GM12878 (cell line): ENCODE results near the gene NBEA. TPM values are rescaled to one million over a fixed set of nuclear protein-coding genes. Genes with fewer than 3 reads are reported as not detected.

Source experiments
- ATAC-seq: fragments of 200-7000 bp; cut with Tn5 transposase; 3 replicates; pipeline ENCODE4 v1.9.1; 2020; ENCODE audit warnings: mild to moderate bottlenecking, moderate library complexity
- BruUV-seq: library from RNA; stranded (reverse); fragments of 400-500 nt; replicated peaks from 2 replicates; lab custom pipeline; 2021; lab: Mats Ljungman, UMichigan
- CTCF ChIA-PET: fragments of 300-600 bp; sonication (Branson Sonifier 250); formaldehyde crosslinking; extraction: SDS; loops from one replicate; lab custom pipeline; 2021; ENCODE audit warnings: inconsistent platforms; lab: Yijun Ruan, JAX
- POLR2A ChIA-PET: fragments of 350-600 bp; formaldehyde crosslinking; extraction: SDS; loops from one replicate; lab custom pipeline; 2021; ENCODE audit warnings: inconsistent platforms; lab: Charles Lee
- RAD21 ChIA-PET: fragments of 300-600 bp; sonication (Branson Sonifier 250); formaldehyde crosslinking; loops from one replicate; lab custom pipeline; 2023; ENCODE audit warnings: antibody characterized with exemption; ENCODE audit not compliant: unreplicated experiment; lab: Charles Lee
- SMC1A ChIA-PET: fragments of 300-600 bp; sonication (Branson Sonifier 250); formaldehyde crosslinking; loops from one replicate; lab custom pipeline; 2023; ENCODE audit not compliant: unreplicated experiment, uncharacterized antibody; lab: Charles Lee
- DNase-seq: peaks from one replicate; pipeline ENCODE4 v3.0.0-alpha.2; 2011; ENCODE audit warnings: low read depth, low spot score
- FAIRE-seq: peaks from 3 replicates; lab custom pipeline; 2011; peaks lifted over from hg19 to GRCh38; lab: Jason Lieb, UNC
- H2AFZ ChIP-seq: 2 replicates; pipeline ENCODE4 v1.6.0; 2011; ENCODE audit warnings: low read depth, low read length, control low read depth; ENCODE audit not compliant: control insufficient read depth
- H3K27ac ChIP-seq: 2 replicates; pipeline ENCODE4 v1.5.1; 2011; ENCODE audit warnings: control low read depth; ENCODE audit not compliant: control insufficient read depth, insufficient read depth
- H3K27me3 ChIP-seq, 2 experiments: replicated peaks in 1 of 2; 2 replicates each; pipeline versions ENCODE4 v1.6.0 to v1.6.1; 2011; ENCODE audit warnings: low read length in 1 of 2; ENCODE audit not compliant: control insufficient read depth in 2 of 2, insufficient read depth in 2 of 2
- H3K36me3 ChIP-seq, 2 experiments: 2 replicates each; pipeline ENCODE4 v1.5.1; 2011; ENCODE audit warnings: low read length in 1 of 2; ENCODE audit not compliant: control insufficient read depth in 2 of 2, insufficient read depth in 2 of 2
- H3K4me1 ChIP-seq: 2 replicates; pipeline ENCODE4 v1.6.1; 2011; ENCODE audit warnings: mild to moderate bottlenecking, low read length, moderate library complexity, mixed read lengths; ENCODE audit not compliant: control insufficient read depth, insufficient read depth
- H3K4me2 ChIP-seq: 2 replicates; pipeline ENCODE4 v1.6.0; 2011; ENCODE audit warnings: control low read depth; ENCODE audit not compliant: control insufficient read depth, insufficient read depth
- H3K4me3 ChIP-seq: fragments of 200-600 bp; sonication (generic); 2 replicates; pipeline ENCODE4 v1.5.1; 2016
- H3K79me2 ChIP-seq: 2 replicates; pipeline ENCODE4 v1.6.0; 2011; ENCODE audit warnings: low read length; ENCODE audit not compliant: control insufficient read depth, insufficient read depth
- H3K9ac ChIP-seq: 2 replicates; pipeline ENCODE4 v1.8.0; 2011; ENCODE audit warnings: low read length, control low read depth, mixed read lengths; ENCODE audit not compliant: control insufficient read depth, insufficient read depth
- H3K9me3 ChIP-seq: replicated peaks from 3 replicates; pipeline ENCODE4 v1.5.1; 2011; ENCODE audit warnings: mild to moderate bottlenecking, low read length; ENCODE audit not compliant: control insufficient read depth, insufficient read depth
- H4K20me1 ChIP-seq: 2 replicates; pipeline ENCODE4 v1.6.0; 2011; ENCODE audit not compliant: control insufficient read depth, insufficient read depth
- ASH2L ChIP-seq: fragments of 300-600, 200-600 bp; sonication (generic); IDR thresholded peaks from 2 replicates; pipeline ENCODE4 v1.6.1; 2017; ENCODE audit warnings: low read depth, mild to moderate bottlenecking, borderline replicate concordance
- PAX8 ChIP-seq: fragments of 450-650 bp; IDR thresholded peaks from 2 replicates; pipeline ENCODE4 v1.6.1; 2017; ENCODE audit warnings: mild to moderate bottlenecking, moderate library complexity
- POLR2AphosphoS2 ChIP-seq: IDR thresholded peaks from 2 replicates; pipeline ENCODE4 v1.6.1; 2011; ENCODE audit warnings: low read depth, mild to moderate bottlenecking, low read length, improper control_type of control experiment, moderate library complexity
- SIN3A ChIP-seq: IDR thresholded peaks from 2 replicates; pipeline ENCODE4 v1.6.1; 2012; ENCODE audit warnings: low read depth, low read length, improper control_type of control experiment
- SIX5 ChIP-seq: IDR thresholded peaks from 2 replicates; pipeline ENCODE4 v1.6.1; 2011; ENCODE audit warnings: mild to moderate bottlenecking, low read depth, low read length, moderate library complexity; ENCODE audit not compliant: severe bottlenecking
- SUZ12 ChIP-seq: fragments of 200-600 bp; sonication (generic); IDR thresholded peaks from one replicate; pipeline ENCODE4 v1.6.1; 2018; ENCODE audit warnings: antibody characterized with exemption, mild to moderate bottlenecking; ENCODE audit not compliant: unreplicated experiment
- in situ Hi-C: fragments of 300-500 bp; cut with MboI; formaldehyde crosslinking; loops from 9 replicates; pipeline ENCODE4 v1.14.3; 2018; ENCODE audit warnings: mixed read lengths
- intact Hi-C: fragments of 100-400 bp; cut with micrococcal nuclease; formaldehyde crosslinking; loops from one replicate; pipeline ENCODE4 v1.14.2; 2022; ENCODE audit not compliant: unreplicated experiment
- polyA plus RNA-seq, 11 experiments: library from polyadenylated mRNA; depleted of rRNA in 4 of 11; unstranded in 6 of 11; stranded (reverse) in 5 of 11; fragments of >200 nt; fragmentation: Nextera tagmentation in 4 of 11; fragmentation: Illumina TruSeq in 1 of 11; extraction: Ambion mirVana in 4 of 11; extraction: Trizol in 1 of 11; gene quantifications; 1 replicate in 1 of 11; 2 replicates in 10 of 11; pipeline versions ENCODE4 v1.2.1 to v1.2.3, GENCODE V29; 2011 to 2016; ENCODE audit warnings: inconsistent platforms in 2 of 11, missing spikeins in 2 of 11, low read depth in 1 of 11
- total RNA-seq, 4 experiments: library from RNA; depleted of rRNA in 3 of 4; stranded (reverse); fragments of >200 nt in 3 of 4; fragmentation: Illumina TruSeq in 1 of 4; extraction: Trizol in 1 of 4; gene quantifications; 2 replicates each; pipeline versions ENCODE4 v1.2.1 to v1.2.3, GENCODE V29; 2013 to 2021
- TF ChIP-seq, protein P1 (sequence below): fragments of 150-350 bp; IDR thresholded peaks from 2 replicates; pipeline ENCODE4 v1.6.1; 2014; ENCODE audit warnings: mild to moderate bottlenecking, low read depth, low read length

The NBEA gene
- total and polyA plus RNA-seq, 10 of the 15 experiments (the other 5 are each of a cell fraction or from before 2014, with no cell fraction given): 0.23 to 3.6 (median 0.55) TPM

DNA sequence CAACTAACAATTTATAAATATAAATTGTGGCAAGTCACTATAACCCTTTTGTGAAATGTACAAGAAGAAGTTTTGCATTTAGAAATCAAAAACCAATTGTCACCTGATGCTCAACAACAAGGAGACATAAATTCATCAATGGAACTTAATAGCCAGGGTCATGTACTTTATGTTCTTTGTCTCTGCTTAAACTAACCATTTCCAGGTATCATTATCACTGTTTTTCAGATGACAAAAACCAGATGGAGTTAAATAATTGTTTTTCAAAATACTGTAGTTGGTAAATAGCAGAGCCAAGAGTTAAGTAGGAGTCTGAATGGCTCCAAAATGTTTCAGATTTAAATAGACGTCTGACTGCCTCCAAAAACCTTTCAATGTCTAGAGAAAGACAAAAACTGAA lies 606.7 kb downstream of the NBEA start (continued):
- TF ChIP-seq, protein P1, sequence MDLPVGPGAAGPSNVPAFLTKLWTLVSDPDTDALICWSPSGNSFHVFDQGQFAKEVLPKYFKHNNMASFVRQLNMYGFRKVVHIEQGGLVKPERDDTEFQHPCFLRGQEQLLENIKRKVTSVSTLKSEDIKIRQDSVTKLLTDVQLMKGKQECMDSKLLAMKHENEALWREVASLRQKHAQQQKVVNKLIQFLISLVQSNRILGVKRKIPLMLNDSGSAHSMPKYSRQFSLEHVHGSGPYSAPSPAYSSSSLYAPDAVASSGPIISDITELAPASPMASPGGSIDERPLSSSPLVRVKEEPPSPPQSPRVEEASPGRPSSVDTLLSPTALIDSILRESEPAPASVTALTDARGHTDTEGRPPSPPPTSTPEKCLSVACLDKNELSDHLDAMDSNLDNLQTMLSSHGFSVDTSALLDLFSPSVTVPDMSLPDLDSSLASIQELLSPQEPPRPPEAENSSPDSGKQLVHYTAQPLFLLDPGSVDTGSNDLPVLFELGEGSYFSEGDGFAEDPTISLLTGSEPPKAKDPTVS: no peak
- no peak for TF ChIP-seq SIN3A

DNA sequence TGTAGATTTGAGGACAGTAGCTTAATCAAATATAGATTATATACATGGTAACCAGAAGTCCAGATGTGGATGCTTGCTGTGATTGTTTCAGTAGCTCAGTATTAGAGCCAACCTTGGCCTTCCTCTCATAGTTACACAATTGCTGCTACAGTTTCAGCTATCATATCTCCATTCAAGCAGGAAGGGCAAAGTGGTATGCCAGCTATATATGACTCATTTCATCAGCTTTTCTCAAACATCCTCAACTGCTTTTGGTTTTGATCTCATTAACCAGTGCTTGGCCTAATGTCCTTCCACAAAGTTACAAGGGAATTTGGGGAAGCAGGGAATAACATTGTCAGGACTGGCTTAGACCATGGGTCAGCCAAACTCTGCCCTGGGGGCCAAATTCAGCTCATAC lies 607.4 kb downstream of the NBEA start:
- BruUV-seq: no TSS peak
- no peak for FAIRE-seq
- intact Hi-C loops: no loop called here

More for the DNA sequence above, 607.4 kb downstream of the NBEA start:
- no peaks in the 10 kb centered on the region for H3K9me3 ChIP-seq
- RAD21 ChIA-PET: interaction anchor here (0.9 kb wide), 1 partner anchor 9 kb away, joined by 3 read pairs; no protein-coding TSS in a partner anchor
- no peaks in the 10 kb centered on the region for H3K27me3 ChIP-seq
- H3K79me2 ChIP-seq: no peaks in the 10 kb centered on the region
- POLR2A ChIA-PET: no interaction called here
- in situ Hi-C loops: no loop called here
- CTCF ChIA-PET: no interaction called here
- H3K4me1 ChIP-seq: no peaks in the 10 kb centered on the region
- no peak overlapping the region for H3K4me3 ChIP-seq
- peak; percentile 78 for ATAC-seq
- TF ChIP-seq SIX5: no peak
- TF ChIP-seq PAX8: no peak
- no peak for TF ChIP-seq ASH2L
- TF ChIP-seq POLR2AphosphoS2: no peak
- no peak for TF ChIP-seq SUZ12
- H4K20me1 ChIP-seq: no peaks in the 10 kb centered on the region
- no peak overlapping the region for H3K4me2 ChIP-seq
- no peaks in the 10 kb centered on the region for H3K36me3 ChIP-seq
- DNase-seq: peak; percentile 15
- SMC1A ChIA-PET: interaction anchor here (1.0 to 1.4 kb wide), 2 partner anchors 8 to 16 kb away, joined by 3 to 5 read pairs; no protein-coding TSS in a partner anchor
- H2AFZ ChIP-seq: no peak overlapping the region
- H3K27ac ChIP-seq: no peak overlapping the region
- H3K9ac ChIP-seq: no peak overlapping the region
